Sigmoid colon (tissue), 4 donors: ENCODE measurements around the gene PLEKHG3.

ENCODE experiments used
- POLR2AphosphoS5 ChIP-seq, 4 donors: sonication (generic); formaldehyde crosslinking; IDR thresholded peaks; one replicate each; pipeline ENCODE4 v1.6.1; 2017; ENCODE audit warnings: antibody characterized with exemption in 4 of 4
- TF ChIP-seq, protein P1 (sequence below), 4 experiments: fragments of 450-650 bp in 3 of 4; fragments of 200-600 bp in 1 of 4; IDR thresholded peaks; one replicate each; pipeline ENCODE4 v1.5.1; 2016 to 2019; ENCODE audit warnings: antibody characterized with exemption in 4 of 4, mild to moderate bottlenecking in 3 of 4, moderate library complexity in 2 of 4

- TF ChIP-seq POLR2AphosphoS5 (IDR thresholded peaks at IDR 0.05): no peak
- TF ChIP-seq, protein P1, sequence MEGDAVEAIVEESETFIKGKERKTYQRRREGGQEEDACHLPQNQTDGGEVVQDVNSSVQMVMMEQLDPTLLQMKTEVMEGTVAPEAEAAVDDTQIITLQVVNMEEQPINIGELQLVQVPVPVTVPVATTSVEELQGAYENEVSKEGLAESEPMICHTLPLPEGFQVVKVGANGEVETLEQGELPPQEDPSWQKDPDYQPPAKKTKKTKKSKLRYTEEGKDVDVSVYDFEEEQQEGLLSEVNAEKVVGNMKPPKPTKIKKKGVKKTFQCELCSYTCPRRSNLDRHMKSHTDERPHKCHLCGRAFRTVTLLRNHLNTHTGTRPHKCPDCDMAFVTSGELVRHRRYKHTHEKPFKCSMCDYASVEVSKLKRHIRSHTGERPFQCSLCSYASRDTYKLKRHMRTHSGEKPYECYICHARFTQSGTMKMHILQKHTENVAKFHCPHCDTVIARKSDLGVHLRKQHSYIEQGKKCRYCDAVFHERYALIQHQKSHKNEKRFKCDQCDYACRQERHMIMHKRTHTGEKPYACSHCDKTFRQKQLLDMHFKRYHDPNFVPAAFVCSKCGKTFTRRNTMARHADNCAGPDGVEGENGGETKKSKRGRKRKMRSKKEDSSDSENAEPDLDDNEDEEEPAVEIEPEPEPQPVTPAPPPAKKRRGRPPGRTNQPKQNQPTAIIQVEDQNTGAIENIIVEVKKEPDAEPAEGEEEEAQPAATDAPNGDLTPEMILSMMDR (IDR thresholded peaks at IDR 0.05): no peak
These were observed 52.5 kb downstream of the PLEKHG3 start for GRCh38 chr14:64756712-64757111.
